RWPE1 (cell line): ENCODE data around the gene ISG20L2.

Experiments used
- CTCF ChIA-PET: fragments of 350-600 bp; sonication (Branson Sonifier 250); formaldehyde crosslinking; extraction: SDS; loops from one replicate; lab custom pipeline; 2021; lab: Yijun Ruan, JAX
- POLR2A ChIA-PET: fragments of 400-600 bp; formaldehyde crosslinking; extraction: SDS; loops from one replicate; lab custom pipeline; 2020; ENCODE audit warnings: antibody characterized with exemption; ENCODE audit not compliant: low non-redundant PET; lab: Yijun Ruan, JAX
- DNase-seq: peaks from one replicate; pipeline ENCODE4 v3.0.0; 2012; ENCODE audit warnings: low spot score
- H3K27ac ChIP-seq: fragments of 450-650 bp; 2 replicates; pipeline ENCODE4 v1.5.1; 2017
- CTCF ChIP-seq: fragments of 450-650 bp; conservative IDR thresholded peaks from 2 replicates; pipeline ENCODE4 v1.5.1; 2017; ENCODE audit warnings: low read depth, mild to moderate bottlenecking

Gene ISG20L2

GRCh38 chr1:156746728-156747631 lies 18.4 kb upstream of the ISG20L2 start:
- DNase-seq: peak; percentile 92
- ChIA-PET POLR2A (no interaction called here), CTCF (interaction anchor here (0.6 to 1.1 kb wide), 3 partner anchors 21 to 180 kb away, joined by 3 to 5 read pairs (median 3); partner anchors contain the start of gene GPATCH4)
- H3K27ac ChIP-seq: peak overlapping the region; percentile 99
- no peak; the same call in 1 of the 2 replicates for TF ChIP-seq CTCF

- ChIA-PET CTCF (interaction anchor here (0.8 kb wide), 1 partner anchor 181 kb away, joined by 3 read pairs; no protein-coding TSS in a partner anchor), POLR2A (no interaction called here)
- DNase-seq: no peak
- no peak for TF ChIP-seq CTCF
- H3K27ac ChIP-seq: peak overlapping the region; percentile 99
Observed at GRCh38 chr1:156746406-156746727, 17.8 kb upstream of the ISG20L2 start.

- CTCF ChIA-PET: interaction anchor here (0.8 kb wide), 1 partner anchor 181 kb away, joined by 3 read pairs; no protein-coding TSS in a partner anchor
- no peak for TF ChIP-seq CTCF
- DNase-seq: no peak
- POLR2A ChIA-PET: no interaction called here
- peak overlapping the region; percentile 99 for H3K27ac ChIP-seq
Observed at GRCh38 chr1:156745881-156746280, 17.3 kb upstream of the ISG20L2 start.

GRCh38 chr1:156744786-156745419 lies 16.3 kb upstream of the ISG20L2 start:
- TF ChIP-seq CTCF: no peak
- peak overlapping the region; percentile 74 for H3K27ac ChIP-seq
- CTCF ChIA-PET: no interaction called here
- POLR2A ChIA-PET: no interaction called here
- no peak for DNase-seq

DNA sequence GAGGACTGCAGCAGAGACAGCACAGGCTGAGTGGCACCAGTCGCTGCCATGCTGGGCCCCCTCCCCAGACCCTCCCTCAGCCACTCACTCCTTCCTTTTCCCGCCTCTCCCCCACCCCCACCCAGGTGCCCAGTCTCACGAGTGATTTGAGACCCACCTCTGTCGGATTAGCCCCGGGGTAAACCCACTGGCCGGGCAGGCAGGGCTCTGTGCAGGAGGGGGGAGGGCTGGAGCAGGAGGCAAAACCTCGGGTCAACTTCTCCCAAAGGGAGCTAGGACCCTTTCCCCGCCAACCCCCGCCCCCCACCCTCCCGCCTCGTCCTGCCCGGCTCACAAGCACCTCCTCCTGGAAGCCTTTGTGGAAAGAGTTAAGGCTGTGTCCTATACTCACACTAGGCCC lies 15.8 kb upstream of the ISG20L2 start:
- ChIA-PET CTCF (interaction anchor here (0.5 kb wide), 1 partner anchor 377 kb away, joined by 5 read pairs; no protein-coding TSS in a partner anchor), POLR2A (no interaction called here)
- DNase-seq: no peak
- no peak for TF ChIP-seq CTCF
- H3K27ac ChIP-seq: peak overlapping the region; percentile 74
